Type B pancreatic cell (in vitro differentiated cells): ENCODE data around the gene ATP13A2. TPM values are rescaled to one million over a fixed set of nuclear protein-coding genes. Genes with fewer than 3 reads are reported as not detected.

Experiments used
- DNase-seq: peaks from one replicate; pipeline ENCODE4 v3.0.0; 2021; ENCODE audit warnings: mixed read lengths; ENCODE audit not compliant: unreplicated experiment; ENCODE audit errors: extremely low spot score
- H3K27ac Mint-ChIP-seq: 2 replicates; pipeline ENCODE4 v1.8.0; 2021; ENCODE audit warnings: mild to moderate bottlenecking, mixed read lengths
- H3K27me3 Mint-ChIP-seq: 2 replicates; pipeline ENCODE4 v1.8.0; 2021; ENCODE audit warnings: mixed read lengths
- H3K36me3 Mint-ChIP-seq: 2 replicates; pipeline ENCODE4 v1.8.0; 2021; ENCODE audit warnings: mixed read lengths
- H3K4me1 Mint-ChIP-seq: one replicate; pipeline ENCODE4 v1.8.0; 2021; ENCODE audit warnings: mixed read lengths; ENCODE audit not compliant: unreplicated experiment
- H3K4me3 Mint-ChIP-seq: 2 replicates; pipeline ENCODE4 v1.8.0; 2021; ENCODE audit warnings: mild to moderate bottlenecking, mixed read lengths
- H3K9me3 Mint-ChIP-seq: 2 replicates; pipeline ENCODE4 v1.8.0; 2021; ENCODE audit warnings: mixed read lengths
- total RNA-seq: library from RNA; stranded (reverse); gene quantifications from 2 replicates; pipeline ENCODE4 v1.2.1, GENCODE V29; 2021; ENCODE audit warnings: low replicate concordance
- TF ChIP-seq, protein P1 (sequence below): fragments of 200-600 bp; sonication (generic); conservative IDR thresholded peaks from 2 replicates; pipeline ENCODE4 v1.5.0; 2021; ENCODE audit warnings: antibody characterized with exemption, mild to moderate bottlenecking

Gene ATP13A2
- total RNA-seq, 1 donor from 2014 or later = 66.4 TPM

DNA sequence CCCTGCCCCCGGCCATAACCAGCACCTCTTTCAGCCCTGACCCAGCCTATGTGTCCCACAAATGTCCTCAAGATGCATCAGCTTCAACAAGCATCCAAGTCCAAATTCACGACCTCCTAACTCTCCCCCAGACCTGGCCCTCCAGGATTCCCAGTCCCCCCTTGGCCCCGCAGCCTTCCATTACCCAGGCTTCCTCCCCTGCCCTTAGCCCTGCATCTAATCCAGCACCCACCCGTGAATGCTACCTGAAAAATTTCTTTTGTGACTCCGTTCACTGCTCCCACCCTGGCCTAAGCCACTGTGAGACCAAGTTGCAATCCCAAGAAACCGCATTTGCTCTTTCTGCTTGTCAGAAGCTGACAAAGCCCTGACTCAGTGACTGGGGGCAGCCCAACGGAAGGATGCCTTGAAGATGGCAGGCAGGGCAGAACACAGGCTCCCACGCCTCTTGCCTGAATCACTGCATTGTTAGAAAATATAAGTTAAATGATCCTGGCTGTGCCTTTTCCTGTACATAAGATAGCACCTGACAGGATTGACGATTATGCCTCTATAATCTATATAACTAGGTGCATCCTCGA is 30.4 kb downstream of the ATP13A2 start:
- DNase-seq = no peak
- TF ChIP-seq, protein P1, sequence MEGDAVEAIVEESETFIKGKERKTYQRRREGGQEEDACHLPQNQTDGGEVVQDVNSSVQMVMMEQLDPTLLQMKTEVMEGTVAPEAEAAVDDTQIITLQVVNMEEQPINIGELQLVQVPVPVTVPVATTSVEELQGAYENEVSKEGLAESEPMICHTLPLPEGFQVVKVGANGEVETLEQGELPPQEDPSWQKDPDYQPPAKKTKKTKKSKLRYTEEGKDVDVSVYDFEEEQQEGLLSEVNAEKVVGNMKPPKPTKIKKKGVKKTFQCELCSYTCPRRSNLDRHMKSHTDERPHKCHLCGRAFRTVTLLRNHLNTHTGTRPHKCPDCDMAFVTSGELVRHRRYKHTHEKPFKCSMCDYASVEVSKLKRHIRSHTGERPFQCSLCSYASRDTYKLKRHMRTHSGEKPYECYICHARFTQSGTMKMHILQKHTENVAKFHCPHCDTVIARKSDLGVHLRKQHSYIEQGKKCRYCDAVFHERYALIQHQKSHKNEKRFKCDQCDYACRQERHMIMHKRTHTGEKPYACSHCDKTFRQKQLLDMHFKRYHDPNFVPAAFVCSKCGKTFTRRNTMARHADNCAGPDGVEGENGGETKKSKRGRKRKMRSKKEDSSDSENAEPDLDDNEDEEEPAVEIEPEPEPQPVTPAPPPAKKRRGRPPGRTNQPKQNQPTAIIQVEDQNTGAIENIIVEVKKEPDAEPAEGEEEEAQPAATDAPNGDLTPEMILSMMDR = no peak
- Mint-ChIP-seq H3K4me1 (peaks cover 32% of the 10 kb centered on the region), H3K27me3 (peaks cover 5% of the 10 kb centered on the region), H3K36me3 (no peaks in the 10 kb centered on the region), H3K9me3 (no peaks in the 10 kb centered on the region), H3K27ac (peak overlapping the region; percentile 86), H3K4me3 (peak overlapping the region; percentile 90)

DNA sequence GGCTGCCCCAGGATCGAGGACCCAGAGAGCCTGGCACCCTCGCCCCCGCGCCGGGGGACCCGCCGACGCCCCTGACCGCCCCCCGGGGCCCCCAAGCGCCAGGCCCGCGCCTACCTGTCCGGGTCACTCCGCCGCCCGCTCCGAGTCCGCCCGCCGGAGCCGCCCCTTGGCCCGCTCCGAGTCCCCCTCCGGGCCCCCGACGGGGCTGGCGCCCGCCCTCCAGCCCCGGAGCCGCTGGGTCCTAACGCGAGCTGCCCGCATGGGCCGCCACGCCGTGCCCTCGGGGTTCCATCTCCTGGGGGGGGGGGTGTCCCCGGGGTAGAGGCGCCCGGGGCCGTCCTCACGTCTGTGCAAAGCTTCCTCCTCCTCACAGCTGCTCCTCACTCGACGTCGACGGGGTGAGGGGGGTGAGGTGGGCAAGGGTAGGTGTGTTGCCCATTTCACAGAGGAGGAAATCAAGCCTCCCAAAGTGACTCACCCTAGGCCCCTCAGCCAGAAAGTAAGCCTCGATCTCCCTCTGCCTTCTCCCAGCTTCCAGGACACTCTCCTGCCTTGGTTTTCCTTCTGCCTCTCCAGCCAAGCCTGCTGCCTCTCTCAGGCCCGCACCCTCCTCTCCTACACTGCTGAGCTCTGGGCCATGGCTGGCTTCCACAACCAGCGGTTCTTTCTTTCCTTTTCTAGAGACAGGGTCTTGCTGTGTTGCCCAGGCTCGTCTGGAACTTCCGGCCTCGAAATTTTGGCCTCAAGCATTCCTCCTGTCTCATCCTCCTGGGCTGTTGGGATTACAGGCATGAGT is 31.1 kb downstream of the ATP13A2 start, which contains the start of gene MFAP2:
Gene MFAP2 (minus strand): TSS at position 148 of the 796 bp plus-strand sequence. CDS start 2,347 bp downstream, outside the sequence.
- DNase-seq = peak; percentile 82
- Mint-ChIP-seq H3K27me3 (peaks cover 5% of the 10 kb centered on the region), H3K4me1 (peaks cover 37% of the 10 kb centered on the region), H3K4me3 (peak within 1 kb of the TSS; percentile 90), H3K27ac (peak within 1 kb of the TSS; percentile 86), H3K36me3 (no peaks in the 10 kb centered on the region), H3K9me3 (no peaks in the 10 kb centered on the region)
- TF ChIP-seq, protein P1 = no peak

DNA sequence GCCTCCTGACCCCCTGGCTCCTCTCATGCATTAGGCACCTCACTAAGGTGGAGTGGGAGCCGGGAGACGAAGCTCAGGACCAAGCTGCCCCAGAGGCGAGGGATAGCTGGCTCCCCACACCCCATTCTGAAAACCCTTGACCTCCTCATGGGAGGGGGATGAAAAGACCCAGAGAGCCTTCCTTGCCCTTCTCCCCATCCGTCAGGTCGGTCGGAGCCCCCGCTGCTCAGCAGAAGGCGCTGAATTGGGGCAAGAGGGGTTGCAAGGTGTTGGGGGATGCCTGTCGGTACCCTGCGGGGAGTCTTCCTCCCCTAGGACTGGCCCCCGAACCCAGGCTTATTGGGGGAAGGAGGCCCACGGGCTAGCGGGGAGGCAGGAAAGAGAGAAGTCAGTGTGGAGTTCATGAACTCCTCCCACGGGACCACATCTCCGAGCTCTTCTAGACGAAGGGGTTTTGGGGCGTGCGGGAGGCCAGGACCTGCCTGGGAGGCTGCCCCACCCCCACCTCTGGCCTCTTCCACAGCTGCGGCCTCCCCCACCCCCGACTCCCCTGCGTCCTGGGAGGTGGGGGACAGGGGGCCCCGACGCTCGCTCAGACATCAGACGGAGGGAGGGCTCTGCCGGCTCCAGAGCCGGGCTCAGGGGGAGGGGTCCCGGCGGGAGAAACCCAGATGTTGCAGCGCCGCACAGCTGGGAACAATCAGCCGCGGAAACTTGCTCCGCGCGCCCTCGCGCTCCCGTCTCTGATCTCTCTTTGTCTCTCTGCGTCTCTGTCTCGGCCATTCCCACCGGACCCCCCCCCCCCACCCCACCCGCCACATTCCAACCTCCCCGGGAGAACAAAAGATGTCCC is 32.0 kb downstream of the ATP13A2 start:
- peak; percentile 67 for DNase-seq
- Mint-ChIP-seq H3K36me3 (no peaks in the 10 kb centered on the region), H3K9me3 (no peaks in the 10 kb centered on the region), H3K27ac (peak overlapping the region; percentile 59), H3K27me3 (peaks cover 5% of the 10 kb centered on the region), H3K4me1 (peaks cover 39% of the 10 kb centered on the region), H3K4me3 (peak overlapping the region; percentile 87)
- TF ChIP-seq, protein P1 = no peak

DNA sequence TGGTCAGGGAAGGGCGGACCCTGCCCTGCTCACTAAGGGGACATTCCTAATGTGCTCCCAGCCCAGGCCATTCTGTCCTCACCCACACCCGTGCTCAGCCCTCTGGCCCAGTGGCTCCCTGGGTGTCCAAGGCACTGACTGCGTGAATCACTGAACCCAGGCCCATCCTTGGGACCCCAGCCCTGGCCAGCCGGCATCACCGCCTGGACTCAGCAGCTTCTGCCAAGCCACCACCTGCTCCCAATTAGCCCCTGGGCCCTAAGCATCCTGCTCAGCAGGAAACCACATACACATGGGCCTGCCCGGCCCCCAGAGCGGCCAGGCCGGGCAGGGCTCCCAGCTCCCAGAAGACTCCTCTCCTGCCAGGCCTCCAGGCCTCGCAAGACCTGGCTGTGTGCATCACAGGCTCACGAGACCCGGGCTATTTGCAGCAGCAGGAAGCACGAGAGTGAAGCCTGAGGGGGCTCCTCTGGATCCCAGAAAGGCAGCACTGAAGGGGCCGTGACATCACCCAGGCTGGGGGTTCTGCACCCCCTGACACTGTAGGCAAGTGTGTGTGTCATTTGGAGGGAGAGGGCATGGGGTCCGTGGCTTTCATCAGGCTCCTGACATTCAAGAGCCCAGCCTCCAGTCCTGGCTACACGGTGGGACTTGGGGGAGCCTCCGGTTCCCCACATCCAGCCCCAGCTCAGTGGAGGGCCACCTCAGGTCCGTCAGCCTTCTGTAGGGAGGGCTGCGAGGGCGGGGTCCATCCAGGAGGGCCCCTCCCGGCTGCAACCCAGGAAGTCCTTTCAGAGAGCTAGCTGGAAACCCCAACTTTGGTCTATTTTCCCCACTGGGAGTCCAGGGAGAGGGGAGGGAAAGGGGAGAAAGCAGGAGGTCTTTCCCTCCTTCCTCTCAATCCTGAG is 32.9 kb downstream of the ATP13A2 start:
- peaks cover 39% of the 10 kb centered on the region for H3K4me1 Mint-ChIP-seq
- TF ChIP-seq, protein P1 = no peak
- H3K27me3 Mint-ChIP-seq = peaks cover 5% of the 10 kb centered on the region

DNA sequence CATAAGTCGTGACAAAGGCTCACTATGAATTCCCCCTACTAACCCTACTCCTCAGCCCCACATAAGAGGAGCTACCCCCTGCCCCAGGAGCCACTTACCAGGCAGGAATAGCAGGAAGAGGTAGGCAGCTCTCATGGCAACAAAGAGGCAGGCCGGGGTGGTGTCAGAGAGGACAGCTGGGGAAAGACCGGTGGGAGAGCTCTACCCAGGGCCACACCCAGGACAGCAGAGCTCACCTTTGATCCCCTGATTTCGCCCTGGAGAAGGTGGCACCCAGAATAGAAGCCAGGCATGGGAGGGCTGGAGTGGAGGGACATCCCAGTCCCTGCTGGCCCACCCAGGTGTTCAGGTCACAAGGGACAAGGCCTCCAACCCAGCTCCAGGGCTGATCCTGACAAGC is 33.6 kb downstream of the ATP13A2 start:
- H3K4me1 Mint-ChIP-seq = peaks cover 35% of the 10 kb centered on the region
- H3K27me3 Mint-ChIP-seq = peaks cover 5% of the 10 kb centered on the region
- H3K36me3 Mint-ChIP-seq = no peaks in the 10 kb centered on the region
- TF ChIP-seq, protein P1 = no peak
- DNase-seq = no peak
- peak overlapping the region; percentile 87 for H3K4me3 Mint-ChIP-seq
- peak overlapping the region; percentile 26 for H3K27ac Mint-ChIP-seq
- H3K9me3 Mint-ChIP-seq = no peaks in the 10 kb centered on the region

More for the DNA sequence above, 32.9 kb downstream of the ATP13A2 start:
- peak; percentile 62 for DNase-seq
- Mint-ChIP-seq H3K36me3 (no peaks in the 10 kb centered on the region), H3K4me3 (peak overlapping the region; percentile 87), H3K9me3 (no peaks in the 10 kb centered on the region), H3K27ac (no peak overlapping the region)
